Ovary (tissue), 3 donors: Measurements from ENCODE around the gene INSIG2.

Experiments used
- EP300 ChIP-seq: sonication (generic); formaldehyde crosslinking; IDR thresholded peaks from one replicate; pipeline ENCODE4 v1.6.1; 2017; ENCODE audit warnings: antibody characterized with exemption
- POLR2A ChIP-seq: fragments of 450-650 bp; IDR thresholded peaks from one replicate; pipeline ENCODE4 v1.6.1; 2017; ENCODE audit warnings: antibody characterized with exemption, mild to moderate bottlenecking, moderate library complexity
- TF ChIP-seq, protein P1 (sequence below), 3 donors: fragments of 450-650 bp in 2 of 3; fragments of 200-600 bp in 1 of 3; IDR thresholded peaks; one replicate each; pipeline versions ENCODE4 v1.5.1 to v1.8.0; 2016 to 2022; ENCODE audit warnings: antibody characterized with exemption in 3 of 3, mild to moderate bottlenecking in 1 of 3
- donor health status: DM: no; HTN: no; CAD: no.

DNA sequence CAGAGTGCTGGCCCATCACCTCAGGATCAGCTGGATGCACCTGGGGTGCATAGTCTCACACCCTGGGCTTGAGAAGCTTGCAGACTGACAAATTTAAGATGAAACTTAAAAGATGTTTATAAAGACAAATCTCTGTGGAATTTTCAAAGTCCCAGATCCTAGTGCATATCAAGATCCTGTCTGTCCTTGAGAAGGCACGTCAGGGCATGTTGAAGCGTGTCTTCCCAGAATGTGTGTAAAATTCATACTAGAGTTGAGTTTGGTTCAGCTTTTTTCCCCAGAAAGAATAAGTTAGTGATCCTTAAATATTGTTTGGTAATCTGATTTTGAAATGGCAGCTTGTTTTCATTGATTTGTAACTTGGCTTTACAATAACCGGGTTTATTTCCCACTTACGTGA, 27.5 kb downstream of the INSIG2 start:
- TF ChIP-seq EP300 (no peak), POLR2A (no peak)
- TF ChIP-seq, protein P1, sequence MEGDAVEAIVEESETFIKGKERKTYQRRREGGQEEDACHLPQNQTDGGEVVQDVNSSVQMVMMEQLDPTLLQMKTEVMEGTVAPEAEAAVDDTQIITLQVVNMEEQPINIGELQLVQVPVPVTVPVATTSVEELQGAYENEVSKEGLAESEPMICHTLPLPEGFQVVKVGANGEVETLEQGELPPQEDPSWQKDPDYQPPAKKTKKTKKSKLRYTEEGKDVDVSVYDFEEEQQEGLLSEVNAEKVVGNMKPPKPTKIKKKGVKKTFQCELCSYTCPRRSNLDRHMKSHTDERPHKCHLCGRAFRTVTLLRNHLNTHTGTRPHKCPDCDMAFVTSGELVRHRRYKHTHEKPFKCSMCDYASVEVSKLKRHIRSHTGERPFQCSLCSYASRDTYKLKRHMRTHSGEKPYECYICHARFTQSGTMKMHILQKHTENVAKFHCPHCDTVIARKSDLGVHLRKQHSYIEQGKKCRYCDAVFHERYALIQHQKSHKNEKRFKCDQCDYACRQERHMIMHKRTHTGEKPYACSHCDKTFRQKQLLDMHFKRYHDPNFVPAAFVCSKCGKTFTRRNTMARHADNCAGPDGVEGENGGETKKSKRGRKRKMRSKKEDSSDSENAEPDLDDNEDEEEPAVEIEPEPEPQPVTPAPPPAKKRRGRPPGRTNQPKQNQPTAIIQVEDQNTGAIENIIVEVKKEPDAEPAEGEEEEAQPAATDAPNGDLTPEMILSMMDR (IDR thresholded peaks at IDR 0.05): no peak
